K562 (cell line): Measurements from ENCODE around the gene PDCD1. TPM values are rescaled to one million over a fixed set of nuclear protein-coding genes. Genes with fewer than 3 reads are reported as not detected.
A peak's percentile ranks its signal among the peaks of the same experiment; 100 is the strongest.

Source experiments
- ARID4B ChIP-seq: sonication (generic); formaldehyde crosslinking; IDR thresholded peaks from 2 replicates; pipeline ENCODE4 v1.8.0; 2022; ENCODE audit warnings: mild to moderate bottlenecking, missing genetic modification reagents
- ETV5 ChIP-seq: sonication (generic); formaldehyde crosslinking; IDR thresholded peaks from 2 replicates; pipeline ENCODE4 v1.4.0; 2020; ENCODE audit warnings: low read depth, mild to moderate bottlenecking, missing genetic modification reagents
- KLF6 ChIP-seq: fragments of 250-450 bp; sonication (Bioruptor Pico); IDR thresholded peaks from 2 replicates; pipeline ENCODE4 v1.4.0; 2020; ENCODE audit warnings: mild to moderate bottlenecking, moderate library complexity, borderline replicate concordance
- MBD2 ChIP-seq: sonication (generic); IDR thresholded peaks from 2 replicates; pipeline ENCODE4 v1.6.1; 2016; ENCODE audit warnings: low read depth, borderline replicate concordance
- RBM14 ChIP-seq: fragments of 200-400 bp; formaldehyde crosslinking; IDR thresholded peaks from 2 replicates; pipeline ENCODE4 v1.6.1; 2018; ENCODE audit warnings: low read depth, mild to moderate bottlenecking, low read length, moderate library complexity, borderline replicate concordance; ENCODE audit not compliant: insufficient read depth
- RBM25 ChIP-seq: fragments of 200-400 bp; formaldehyde crosslinking; IDR thresholded peaks from 2 replicates; pipeline ENCODE4 v1.6.1; 2018; ENCODE audit warnings: low read length, low read depth, moderate library complexity; ENCODE audit not compliant: severe bottlenecking
- SRSF1 ChIP-seq: fragments of 200-400 bp; formaldehyde crosslinking; IDR thresholded peaks from 2 replicates; pipeline ENCODE4 v1.6.1; 2017; ENCODE audit warnings: mild to moderate bottlenecking, low read depth, low read length, moderate library complexity
- TOE1 ChIP-seq, 2 experiments: fragments of 450-650 bp in 1 of 2; sonication (generic) in 1 of 2; formaldehyde crosslinking in 1 of 2; IDR thresholded peaks; 2 replicates each; pipeline versions ENCODE4 v1.7.1 to v1.8.0; 2016 to 2022; ENCODE audit warnings: borderline replicate concordance in 2 of 2, mild to moderate bottlenecking in 2 of 2, antibody characterized with exemption in 1 of 2, inconsistent platforms in 1 of 2, low read depth in 1 of 2, missing genetic modification reagents in 1 of 2, moderate library complexity in 1 of 2
- ZBTB40 ChIP-seq, 2 experiments: fragments of 450-650 bp in 1 of 2; sonication (generic) in 1 of 2; formaldehyde crosslinking in 1 of 2; IDR thresholded peaks; 2 replicates each; pipeline versions ENCODE4 v1.7.1 to v1.9.0; 2016 to 2022; ENCODE audit warnings: inconsistent platforms in 1 of 2, mild to moderate bottlenecking in 1 of 2, missing genetic modification reagents in 1 of 2
- ZNF263 ChIP-seq: sonication (generic); formaldehyde crosslinking; IDR thresholded peaks from 2 replicates; pipeline ENCODE4 v1.8.0; 2022; ENCODE audit warnings: mild to moderate bottlenecking, missing genetic modification reagents, borderline replicate concordance
- polyA plus RNA-seq, 8 experiments: library from polyadenylated mRNA; depleted of rRNA in 4 of 8; stranded (reverse) in 5 of 8; unstranded in 3 of 8; fragments of >200 nt; fragmentation: Nextera tagmentation in 2 of 8; fragmentation: Illumina TruSeq in 1 of 8; extraction: Ambion mirVana in 2 of 8; extraction: Trizol in 1 of 8; gene quantifications; 2 replicates each; pipeline versions ENCODE4 v1.2.1 to v1.2.3, GENCODE V29; 2011 to 2014; ENCODE audit warnings: inconsistent platforms in 1 of 8, missing spikeins in 1 of 8
- total RNA-seq, 7 experiments: library from RNA; depleted of rRNA in 6 of 7; stranded (reverse); fragments of >200 nt in 6 of 7; fragmentation: Illumina TruSeq in 2 of 7; extraction: Trizol in 2 of 7; gene quantifications; 2 replicates each; pipeline versions ENCODE4 v1.2.1 to v1.2.3, GENCODE V29; 2011 to 2021; ENCODE audit warnings: low replicate concordance in 1 of 7
- TF ChIP-seq, protein P1 (sequence below), 2 experiments: fragments of 450-650 bp; IDR thresholded peaks; 2 replicates each; pipeline ENCODE4 v1.6.1; 2016

Gene PDCD1
- total and polyA plus RNA-seq, 9 of the 15 experiments (the other 6 are each of a cell fraction or from before 2014, with no cell fraction given), result 0.15 to 2.5 (median 1.0) TPM; not detected in 2

DNA sequence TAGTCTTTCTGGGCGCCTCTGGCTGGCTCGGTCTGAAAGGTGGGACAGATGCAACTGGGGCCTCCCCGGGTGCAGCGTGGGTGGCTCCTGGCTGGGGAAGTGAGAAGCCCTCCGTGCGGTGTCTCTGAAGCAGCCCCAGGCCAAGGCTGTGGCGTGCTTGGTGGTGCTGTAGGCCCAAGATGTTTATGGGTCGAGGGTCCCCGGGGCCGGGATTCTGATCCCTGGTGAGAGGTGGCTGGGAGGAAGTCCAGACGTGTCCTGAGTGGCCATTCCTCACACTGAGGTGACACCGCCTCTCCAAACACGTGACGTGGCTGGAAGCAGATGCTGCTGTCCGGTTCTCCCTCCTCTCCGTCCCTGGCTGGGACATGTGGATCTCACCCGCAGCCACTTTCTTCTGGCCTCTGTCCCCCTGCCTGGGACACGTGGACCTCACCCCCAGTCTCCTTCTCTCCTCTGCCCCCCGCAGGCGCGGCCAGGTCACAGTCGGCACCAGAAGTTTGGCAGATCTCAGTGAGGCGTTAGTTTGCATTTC, 23.5 kb upstream of the PDCD1 start (continued):
- TF ChIP-seq, protein P1, sequence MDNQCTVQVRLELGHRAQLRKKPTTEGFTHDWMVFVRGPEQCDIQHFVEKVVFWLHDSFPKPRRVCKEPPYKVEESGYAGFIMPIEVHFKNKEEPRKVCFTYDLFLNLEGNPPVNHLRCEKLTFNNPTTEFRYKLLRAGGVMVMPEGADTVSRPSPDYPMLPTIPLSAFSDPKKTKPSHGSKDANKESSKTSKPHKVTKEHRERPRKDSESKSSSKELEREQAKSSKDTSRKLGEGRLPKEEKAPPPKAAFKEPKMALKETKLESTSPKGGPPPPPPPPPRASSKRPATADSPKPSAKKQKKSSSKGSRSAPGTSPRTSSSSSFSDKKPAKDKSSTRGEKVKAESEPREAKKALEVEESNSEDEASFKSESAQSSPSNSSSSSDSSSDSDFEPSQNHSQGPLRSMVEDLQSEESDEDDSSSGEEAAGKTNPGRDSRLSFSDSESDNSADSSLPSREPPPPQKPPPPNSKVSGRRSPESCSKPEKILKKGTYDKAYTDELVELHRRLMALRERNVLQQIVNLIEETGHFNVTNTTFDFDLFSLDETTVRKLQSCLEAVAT (IDR thresholded peaks at IDR 0.05), result no peak
- TF ChIP-seq TOE1 (IDR thresholded peaks at IDR 0.05; ENCODE audit: borderline replicate concordance) (peak; percentile 55; the same call in 1 of the 2 replicates), TOE1 (CRISPR knock-in tag; IDR thresholded peaks at IDR 0.05; ENCODE audit: borderline replicate concordance, low read depth) (no peak), ZNF263 (CRISPR knock-in tag) (no peak), MBD2 (no peak), KLF6 (no peak), ARID4B (CRISPR knock-in tag) (peak; percentile 44; the same call in 1 of the 2 replicates), RBM25 (no peak), ZBTB40 (IDR thresholded peaks at IDR 0.05) (no peak), ZBTB40 (CRISPR knock-in tag; IDR thresholded peaks at IDR 0.05) (no peak), SRSF1 (no peak), RBM14 (no peak), ETV5 (CRISPR knock-in tag) (no peak)
